GM18505 (cell line): ENCODE results near the gene NOTCH4.

Experiments
- ATAC-seq: cut with Tn5 transposase; IDR thresholded peaks from one replicate; pipeline ENCODE4 v1.9.1; 2021; ENCODE audit not compliant: unreplicated experiment
- POLR2A ChIP-seq: IDR thresholded peaks from 4 replicates; pipeline ENCODE4 v1.6.1; 2011; ENCODE audit warnings: borderline replicate concordance; ENCODE audit not compliant: insufficient read depth, insufficient read length; ENCODE audit errors: extremely low read depth

The NOTCH4 gene

DNA sequence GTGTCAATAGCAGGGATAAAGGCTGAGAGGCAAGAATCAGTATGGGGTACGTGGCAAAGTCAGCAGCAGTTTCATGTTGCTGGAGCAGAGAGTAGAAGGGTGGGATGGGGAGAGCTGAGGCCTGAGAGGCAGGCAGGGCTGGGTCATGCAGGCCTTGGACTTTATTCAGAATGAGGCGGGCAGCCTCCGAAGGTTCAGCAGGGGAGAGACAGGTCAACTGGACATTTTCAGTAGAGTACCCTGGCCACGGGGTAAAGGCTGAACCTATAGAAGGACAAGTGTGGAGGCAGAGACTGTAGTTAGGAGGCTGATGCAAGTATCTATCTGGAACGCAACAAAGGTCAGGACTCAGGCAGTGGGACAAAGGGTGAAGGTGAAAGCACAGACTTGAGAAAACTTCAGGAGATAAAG lies 13.7 kb downstream of the NOTCH4 start:
- TF ChIP-seq POLR2A = no peak
- no peak for ATAC-seq

DNA sequence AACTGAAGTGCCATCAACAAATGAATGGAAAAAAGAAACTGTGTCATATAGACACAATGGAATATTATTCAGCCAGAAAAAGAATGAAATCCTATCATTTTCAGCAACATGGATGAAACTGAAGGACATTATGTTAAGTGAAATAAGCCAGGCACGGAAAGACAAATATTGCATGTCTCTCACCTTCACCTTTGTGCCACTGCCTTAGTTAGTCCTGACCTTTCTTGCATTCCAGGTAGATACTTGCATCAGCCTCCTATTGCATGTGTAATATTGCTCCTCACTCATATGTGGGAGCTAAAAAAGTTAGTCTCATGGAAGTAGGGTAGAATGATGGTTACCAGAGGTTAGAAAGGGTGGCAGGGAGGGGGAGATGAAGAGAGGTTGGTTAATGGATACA lies 14.9 kb downstream of the NOTCH4 start:
- no peak for TF ChIP-seq POLR2A
- no peak for ATAC-seq

DNA sequence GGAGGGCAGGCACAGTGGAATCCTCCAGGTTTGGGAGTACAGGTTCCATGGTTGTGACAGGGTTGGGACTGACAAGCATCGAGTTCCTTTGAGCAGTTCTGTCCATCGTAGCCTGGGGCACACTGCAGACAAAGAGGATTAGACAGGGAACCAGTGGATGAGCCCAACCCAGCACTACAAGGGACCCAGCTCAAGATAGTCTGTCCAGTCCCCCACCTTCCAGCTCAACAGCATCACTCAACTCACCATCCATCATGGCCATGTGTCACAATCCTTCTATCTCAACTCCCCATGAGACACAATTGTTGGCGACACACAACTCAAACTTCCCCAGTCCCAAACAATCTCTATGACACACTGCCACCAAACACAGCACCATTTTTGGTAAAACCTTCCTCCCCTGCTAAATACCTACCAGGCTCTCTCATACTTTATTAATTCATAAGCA lies 19.6 kb downstream of the NOTCH4 start:
- no peak for ATAC-seq
- TF ChIP-seq POLR2A = no peak

DNA sequence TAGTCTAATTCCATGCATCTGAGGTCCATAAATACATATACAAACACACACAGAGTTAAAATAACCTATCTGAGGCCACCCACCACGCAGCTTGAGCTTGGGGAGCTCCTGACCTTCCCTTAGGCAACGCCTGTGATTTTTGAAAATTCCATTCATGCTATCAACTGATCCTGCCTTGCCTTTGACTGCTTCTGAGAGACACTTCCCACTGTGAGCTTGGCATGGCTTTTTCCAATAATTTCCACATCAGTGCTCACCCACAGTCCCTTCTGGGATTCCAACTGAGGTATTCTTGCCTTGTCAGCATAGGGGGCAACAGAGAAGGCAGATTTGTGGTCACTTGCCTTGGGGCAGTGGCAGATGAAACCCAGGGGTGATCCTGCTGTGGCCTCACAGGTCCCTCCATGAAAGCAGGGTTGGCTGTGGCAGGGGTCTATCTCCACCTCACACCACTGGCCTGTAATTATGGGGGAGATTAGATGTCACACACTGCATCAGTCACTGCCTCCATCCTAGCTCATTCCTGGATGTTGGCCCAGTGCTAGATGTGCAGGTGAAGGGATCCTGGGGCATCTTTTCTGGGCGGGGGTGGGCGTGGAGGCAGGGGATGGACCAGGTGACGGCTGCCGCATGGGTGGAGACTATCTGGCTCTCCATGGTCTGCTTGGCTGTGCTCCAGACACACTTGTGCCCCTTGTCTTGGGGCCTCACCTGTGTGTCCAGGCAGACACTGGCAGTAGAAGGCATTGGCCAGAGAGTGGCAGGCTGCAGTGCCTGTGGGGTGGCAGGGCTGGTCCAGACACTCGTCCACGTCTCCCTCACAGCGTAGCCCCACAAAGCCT lies 20.2 kb downstream of the NOTCH4 start:
- TF ChIP-seq POLR2A = no peak
- no peak for ATAC-seq

DNA sequence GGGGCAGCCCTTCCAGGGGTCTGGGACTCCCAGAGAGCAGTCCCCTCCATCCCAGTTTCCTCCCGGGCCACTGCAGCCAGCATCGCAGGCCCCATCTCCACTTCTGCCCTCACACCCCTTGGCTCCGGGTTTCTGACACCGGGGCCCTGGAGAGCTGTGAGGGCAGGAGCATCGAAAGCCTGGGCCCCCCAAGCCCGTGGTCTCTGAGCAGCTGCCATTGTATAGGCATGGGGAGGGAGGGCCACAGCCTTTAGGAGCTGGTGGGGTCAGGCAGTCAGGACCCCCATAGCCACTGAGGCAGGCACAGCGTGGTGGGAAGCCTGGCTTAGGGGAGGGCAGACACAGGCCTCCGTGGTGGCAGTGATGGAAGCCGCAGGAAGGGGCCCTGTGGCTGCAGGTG lies 21.7 kb downstream of the NOTCH4 start:
- TF ChIP-seq POLR2A = no peak
- ATAC-seq = no peak

GRCh38 chr6:32200711-32201475 lies 23.0 kb downstream of the NOTCH4 start:
- no peak for ATAC-seq

GRCh38 chr6:32198866-32199265 lies 25.0 kb downstream of the NOTCH4 start:
- ATAC-seq = no peak
- TF ChIP-seq POLR2A = no peak

More at GRCh38 chr6:32200711-32201475, 23.0 kb downstream of the NOTCH4 start:
- TF ChIP-seq POLR2A = no peak

GRCh38 chr6:32198345-32198696 lies 25.5 kb downstream of the NOTCH4 start:
- ATAC-seq = no peak
- no peak for TF ChIP-seq POLR2A

GRCh38 chr6:32196682-32197616 lies 26.9 kb downstream of the NOTCH4 start:
- ATAC-seq = no peak
- TF ChIP-seq POLR2A = no peak

- ATAC-seq = peak; percentile 79
- peak; percentile 88 for TF ChIP-seq POLR2A
These were observed 27.8 kb downstream of the NOTCH4 start for GRCh38 chr6:32195902-32196681.

DNA sequence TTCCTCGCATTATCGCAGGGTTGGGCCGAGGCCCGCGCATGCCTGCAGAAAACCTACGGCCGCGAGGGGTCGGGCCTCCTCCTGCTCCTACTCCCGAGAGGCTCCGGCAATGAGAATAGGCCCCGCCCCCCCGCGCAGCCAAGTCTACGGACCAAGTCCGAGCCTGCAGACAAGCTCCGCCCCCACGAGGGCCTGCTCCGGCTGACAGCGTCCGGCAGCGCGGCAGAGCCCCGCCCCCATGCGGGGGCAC lies 28.3 kb downstream of the NOTCH4 start:
- ATAC-seq = peak; percentile 65
- no peak for TF ChIP-seq POLR2A

GRCh38 chr6:32194825-32195651 lies 28.8 kb downstream of the NOTCH4 start:
- peak; percentile 68 for TF ChIP-seq POLR2A
- no peak for ATAC-seq
